ENCODE data around the gene HAUS7.

GRCh38 chrX:153463031-153463430 is 7.3 kb downstream of the HAUS7 start:
- TF ChIP-seq POLR2A (IDR thresholded peaks at IDR 0.05) (no peak), EP300 (IDR thresholded peaks at IDR 0.05) (no peak)
- TF ChIP-seq, protein P1, sequence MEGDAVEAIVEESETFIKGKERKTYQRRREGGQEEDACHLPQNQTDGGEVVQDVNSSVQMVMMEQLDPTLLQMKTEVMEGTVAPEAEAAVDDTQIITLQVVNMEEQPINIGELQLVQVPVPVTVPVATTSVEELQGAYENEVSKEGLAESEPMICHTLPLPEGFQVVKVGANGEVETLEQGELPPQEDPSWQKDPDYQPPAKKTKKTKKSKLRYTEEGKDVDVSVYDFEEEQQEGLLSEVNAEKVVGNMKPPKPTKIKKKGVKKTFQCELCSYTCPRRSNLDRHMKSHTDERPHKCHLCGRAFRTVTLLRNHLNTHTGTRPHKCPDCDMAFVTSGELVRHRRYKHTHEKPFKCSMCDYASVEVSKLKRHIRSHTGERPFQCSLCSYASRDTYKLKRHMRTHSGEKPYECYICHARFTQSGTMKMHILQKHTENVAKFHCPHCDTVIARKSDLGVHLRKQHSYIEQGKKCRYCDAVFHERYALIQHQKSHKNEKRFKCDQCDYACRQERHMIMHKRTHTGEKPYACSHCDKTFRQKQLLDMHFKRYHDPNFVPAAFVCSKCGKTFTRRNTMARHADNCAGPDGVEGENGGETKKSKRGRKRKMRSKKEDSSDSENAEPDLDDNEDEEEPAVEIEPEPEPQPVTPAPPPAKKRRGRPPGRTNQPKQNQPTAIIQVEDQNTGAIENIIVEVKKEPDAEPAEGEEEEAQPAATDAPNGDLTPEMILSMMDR (IDR thresholded peaks at IDR 0.05), result no peak
